MM.1S (cell line): Measurements from ENCODE around the gene VAMP3.

ENCODE experiments used
- EZH2 ChIP-seq: fragments of 300-600 bp; sonication (generic); optimal IDR thresholded peaks from 2 replicates; pipeline ENCODE3; 2017; ENCODE audit warnings: low read depth, mild to moderate bottlenecking, antibody characterized with exemption, low read length, mixed read lengths
- TF ChIP-seq, protein P1 (sequence below): fragments of 300-600 bp; sonication (generic); IDR thresholded peaks from 2 replicates; pipeline ENCODE4 v1.5.1; 2016; ENCODE audit warnings: antibody characterized with exemption, low read length, mixed read lengths

DNA sequence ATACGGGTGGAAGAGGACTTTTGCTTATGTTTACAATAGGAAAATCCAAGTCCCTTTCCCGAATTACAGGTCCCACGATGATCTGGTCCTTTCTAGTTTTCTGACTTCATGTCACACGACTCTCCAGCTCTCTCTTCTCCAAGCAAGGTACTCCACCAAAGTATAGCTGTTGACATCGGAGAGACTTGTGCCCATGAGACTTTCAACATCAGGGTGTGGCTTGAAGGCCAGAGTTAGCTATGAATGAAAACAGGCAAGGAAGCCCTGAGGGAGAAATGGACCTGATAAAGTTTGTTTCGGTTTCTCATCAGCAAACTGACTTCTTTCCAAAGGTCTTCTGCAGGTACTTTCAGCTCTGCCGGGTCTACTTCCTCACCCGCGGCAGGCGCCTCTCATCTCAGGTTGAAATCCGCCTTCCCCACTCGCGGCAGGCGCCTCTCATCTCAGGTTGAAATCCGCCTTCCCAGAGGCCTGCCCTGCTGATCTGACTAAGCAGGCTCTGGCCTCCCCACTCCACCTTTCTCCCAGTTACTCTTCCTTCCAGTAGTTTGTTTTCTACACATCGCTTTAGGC, 10.9 kb downstream of the VAMP3 start:
- TF ChIP-seq, protein P1, sequence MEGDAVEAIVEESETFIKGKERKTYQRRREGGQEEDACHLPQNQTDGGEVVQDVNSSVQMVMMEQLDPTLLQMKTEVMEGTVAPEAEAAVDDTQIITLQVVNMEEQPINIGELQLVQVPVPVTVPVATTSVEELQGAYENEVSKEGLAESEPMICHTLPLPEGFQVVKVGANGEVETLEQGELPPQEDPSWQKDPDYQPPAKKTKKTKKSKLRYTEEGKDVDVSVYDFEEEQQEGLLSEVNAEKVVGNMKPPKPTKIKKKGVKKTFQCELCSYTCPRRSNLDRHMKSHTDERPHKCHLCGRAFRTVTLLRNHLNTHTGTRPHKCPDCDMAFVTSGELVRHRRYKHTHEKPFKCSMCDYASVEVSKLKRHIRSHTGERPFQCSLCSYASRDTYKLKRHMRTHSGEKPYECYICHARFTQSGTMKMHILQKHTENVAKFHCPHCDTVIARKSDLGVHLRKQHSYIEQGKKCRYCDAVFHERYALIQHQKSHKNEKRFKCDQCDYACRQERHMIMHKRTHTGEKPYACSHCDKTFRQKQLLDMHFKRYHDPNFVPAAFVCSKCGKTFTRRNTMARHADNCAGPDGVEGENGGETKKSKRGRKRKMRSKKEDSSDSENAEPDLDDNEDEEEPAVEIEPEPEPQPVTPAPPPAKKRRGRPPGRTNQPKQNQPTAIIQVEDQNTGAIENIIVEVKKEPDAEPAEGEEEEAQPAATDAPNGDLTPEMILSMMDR = no peak
- TF ChIP-seq EZH2 = no peak
